Tibial artery (tissue), 4 donors: ENCODE data around the gene FOXJ1.

Experiments
- DNase-seq, 2 donors: peaks; one replicate each; pipeline ENCODE4 v3.0.0-alpha.2; 2019
- H3K27ac ChIP-seq, 2 donors: fragments of 200-600 bp; sonication (generic) in 1 of 2; 1 replicate in 1 of 2; 2 replicates in 1 of 2; pipeline ENCODE4 v1.5.1; 2018 to 2019; ENCODE audit warnings: mild to moderate bottlenecking in 1 of 2
- H3K27me3 ChIP-seq, 2 donors: fragments of 200-600 bp; sonication (generic) in 1 of 2; one replicate each; pipeline versions ENCODE4 v1.5.1 to v1.6.0; 2016 to 2019
- H3K36me3 ChIP-seq, 3 donors: fragments of 200-600 bp; sonication (generic) in 2 of 3; one replicate each; pipeline ENCODE4 v1.5.1; 2016 to 2019; ENCODE audit warnings: mild to moderate bottlenecking in 2 of 3
- H3K4me1 ChIP-seq, 4 donors: fragments of 200-600 bp; sonication (generic) in 2 of 4; 1 replicate in 3 of 4; 2 replicates in 1 of 4; pipeline ENCODE4 v1.5.1; 2016 to 2019
- H3K4me3 ChIP-seq, 2 donors: fragments of 200-600 bp; sonication (generic) in 1 of 2; 1 replicate in 1 of 2; 2 replicates in 1 of 2; pipeline ENCODE4 v1.5.1; 2018 to 2019; ENCODE audit warnings: mild to moderate bottlenecking in 2 of 2
- H3K9me3 ChIP-seq, 3 donors: fragments of 200-600 bp; sonication (generic) in 1 of 3; one replicate each; pipeline ENCODE4 v1.5.1; 2016 to 2019
- intact Hi-C: fragments of 100-400 bp; cut with DNase I; formaldehyde crosslinking; loops from one replicate; pipeline ENCODE4 v1.15.0; 2023; ENCODE audit warnings: low total_unique reads
- TF ChIP-seq, protein P1 (sequence below), 2 experiments: fragments of 200-600 bp in 1 of 2; fragments of 450-650 bp in 1 of 2; IDR thresholded peaks; one replicate each; pipeline ENCODE4 v1.5.1; 2017 to 2019; ENCODE audit warnings: antibody characterized with exemption in 2 of 2, mild to moderate bottlenecking in 1 of 2, moderate library complexity in 1 of 2

Gene FOXJ1

DNA sequence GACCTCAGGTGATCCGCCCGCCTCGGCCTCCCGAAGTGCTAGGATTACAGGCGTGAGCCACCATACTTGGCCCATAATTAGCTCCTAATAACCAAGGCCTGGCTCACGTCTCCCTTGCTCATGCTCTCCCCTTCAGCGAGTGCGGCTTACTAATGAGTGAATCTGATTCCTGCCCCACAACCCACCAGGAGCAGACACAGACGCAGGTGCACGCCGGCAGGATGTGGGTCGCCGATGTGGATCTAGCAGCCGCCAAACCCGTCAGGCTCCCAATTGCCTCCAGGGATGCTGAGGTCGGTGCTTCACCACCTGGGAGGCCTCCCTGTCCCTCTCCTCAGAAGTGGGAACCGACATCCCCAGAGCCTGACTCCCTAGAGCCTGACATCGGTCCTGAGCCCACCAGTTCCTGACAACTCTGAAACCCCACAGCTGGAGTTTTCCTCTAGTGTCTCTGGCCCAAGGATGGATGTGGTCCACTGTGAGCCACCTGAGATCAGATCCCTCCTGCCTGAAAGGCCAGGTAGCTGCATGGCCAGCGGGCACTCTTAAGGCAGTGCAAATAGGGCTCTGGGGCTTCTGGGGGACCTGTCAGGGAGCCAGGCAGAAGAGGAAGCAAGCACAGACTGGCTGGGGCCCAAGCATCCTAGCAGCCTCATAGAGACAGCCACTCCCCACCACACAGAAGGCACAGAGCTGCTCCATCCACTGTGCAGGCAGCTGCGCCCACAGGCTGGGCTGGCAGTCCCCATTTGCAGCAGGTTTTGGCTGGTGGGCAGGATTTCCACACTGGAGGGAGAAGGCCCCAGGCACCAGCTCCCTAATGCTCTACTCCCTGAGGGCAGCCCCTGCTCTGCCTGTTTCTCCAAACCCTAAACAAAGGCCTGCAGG, 48.3 kb downstream of the FOXJ1 start:
- Histone ChIP-seq H3K27ac (no peak overlapping the region), H3K36me3 (peaks cover 68 to 99% (median 95%) of the 10 kb centered on the region in 3 donors), H3K4me1 (no peaks in the 10 kb centered on the region), H3K9me3 (no peaks in the 10 kb centered on the region), H3K4me3 (no peak overlapping the region), H3K27me3 (no peaks in the 10 kb centered on the region)
- TF ChIP-seq, protein P1, sequence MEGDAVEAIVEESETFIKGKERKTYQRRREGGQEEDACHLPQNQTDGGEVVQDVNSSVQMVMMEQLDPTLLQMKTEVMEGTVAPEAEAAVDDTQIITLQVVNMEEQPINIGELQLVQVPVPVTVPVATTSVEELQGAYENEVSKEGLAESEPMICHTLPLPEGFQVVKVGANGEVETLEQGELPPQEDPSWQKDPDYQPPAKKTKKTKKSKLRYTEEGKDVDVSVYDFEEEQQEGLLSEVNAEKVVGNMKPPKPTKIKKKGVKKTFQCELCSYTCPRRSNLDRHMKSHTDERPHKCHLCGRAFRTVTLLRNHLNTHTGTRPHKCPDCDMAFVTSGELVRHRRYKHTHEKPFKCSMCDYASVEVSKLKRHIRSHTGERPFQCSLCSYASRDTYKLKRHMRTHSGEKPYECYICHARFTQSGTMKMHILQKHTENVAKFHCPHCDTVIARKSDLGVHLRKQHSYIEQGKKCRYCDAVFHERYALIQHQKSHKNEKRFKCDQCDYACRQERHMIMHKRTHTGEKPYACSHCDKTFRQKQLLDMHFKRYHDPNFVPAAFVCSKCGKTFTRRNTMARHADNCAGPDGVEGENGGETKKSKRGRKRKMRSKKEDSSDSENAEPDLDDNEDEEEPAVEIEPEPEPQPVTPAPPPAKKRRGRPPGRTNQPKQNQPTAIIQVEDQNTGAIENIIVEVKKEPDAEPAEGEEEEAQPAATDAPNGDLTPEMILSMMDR (IDR thresholded peaks at IDR 0.05) = no peak
- no peak for DNase-seq
- intact Hi-C loops = no loop called here

- no peak for DNase-seq
- no peak overlapping the region for H3K4me3 ChIP-seq
- H3K4me1 ChIP-seq = no peaks in the 10 kb centered on the region
- no peak overlapping the region for H3K27ac ChIP-seq
- TF ChIP-seq, protein P1 (IDR thresholded peaks at IDR 0.05) = no peak
- H3K9me3 ChIP-seq = no peaks in the 10 kb centered on the region
- intact Hi-C loops = no loop called here
- H3K27me3 ChIP-seq = no peaks in the 10 kb centered on the region
- peaks cover 65 to 99% (median 95%) of the 10 kb centered on the region in 3 donors for H3K36me3 ChIP-seq
These were observed 49.3 kb downstream of the FOXJ1 start for GRCh38 chr17:76091526-76092286.

DNA sequence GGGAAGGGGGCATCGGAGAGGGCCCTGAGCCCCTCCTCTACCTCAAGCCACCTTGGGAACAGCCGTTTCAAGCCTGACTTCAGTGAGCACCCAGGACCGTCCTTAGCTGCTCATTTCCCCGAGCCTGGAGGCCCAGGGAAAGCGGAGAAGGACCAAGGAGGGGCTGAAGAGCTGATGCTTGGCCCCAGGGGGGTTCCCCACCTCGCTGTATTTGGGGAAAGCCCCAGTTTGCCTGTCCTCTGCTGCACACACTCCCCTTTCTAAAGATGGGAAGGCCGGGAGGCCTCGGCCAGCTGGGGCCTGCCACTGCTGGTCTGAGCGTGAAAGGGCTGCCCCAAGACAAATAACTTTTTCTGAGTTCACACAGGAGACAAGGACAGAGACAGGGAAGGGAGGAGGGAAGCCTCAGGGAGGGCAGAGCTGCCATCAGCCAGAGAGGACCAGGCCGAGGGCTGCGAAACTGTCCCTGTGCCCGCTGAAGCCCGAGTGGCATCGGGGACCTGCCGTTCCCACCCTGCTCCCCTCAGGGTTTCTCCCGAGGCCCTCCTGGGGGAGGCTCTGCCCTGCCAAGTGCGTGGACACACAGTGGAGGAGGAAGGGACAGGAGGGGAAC, 50.4 kb downstream of the FOXJ1 start:
- no peak overlapping the region for H3K27ac ChIP-seq
- no peaks in the 10 kb centered on the region for H3K9me3 ChIP-seq
- no peak overlapping the region for H3K4me3 ChIP-seq
- no peaks in the 10 kb centered on the region for H3K4me1 ChIP-seq
- DNase-seq = no peak
- intact Hi-C loops = no loop called here
- H3K36me3 ChIP-seq = peaks cover 63 to 100% (median 95%) of the 10 kb centered on the region in 3 donors
- H3K27me3 ChIP-seq = no peaks in the 10 kb centered on the region
- TF ChIP-seq, protein P1 (IDR thresholded peaks at IDR 0.05) = no peak

- no peak for DNase-seq
- peaks cover 66 to 100% (median 98%) of the 10 kb centered on the region in 3 donors for H3K36me3 ChIP-seq
- no peak overlapping the region for H3K4me3 ChIP-seq
- no peaks in the 10 kb centered on the region for H3K9me3 ChIP-seq
- no peaks in the 10 kb centered on the region for H3K4me1 ChIP-seq
- intact Hi-C loops = no loop called here
- H3K27me3 ChIP-seq = no peaks in the 10 kb centered on the region
- TF ChIP-seq, protein P1 (IDR thresholded peaks at IDR 0.05) = no peak
- H3K27ac ChIP-seq = no peak overlapping the region
These were observed 51.1 kb downstream of the FOXJ1 start for GRCh38 chr17:76089680-76090516.
